GM10847 (cell line): ENCODE measurements around the gene SCARB1.
A peak's percentile ranks its signal among the peaks of the same experiment; 100 is the strongest.

Source experiments
- POLR2A ChIP-seq: IDR thresholded peaks from 2 replicates; pipeline ENCODE4 v1.6.1; 2011; ENCODE audit not compliant: insufficient read length; ENCODE audit errors: extremely low read depth

Gene SCARB1

GRCh38 chr12:124884587-124885438 is 21.1 kb upstream of the SCARB1 start:
- TF ChIP-seq POLR2A: no peak

GRCh38 chr12:124883263-124884130 is 19.8 kb upstream of the SCARB1 start:
- TF ChIP-seq POLR2A: no peak

GRCh38 chr12:124881123-124881522 is 17.5 kb upstream of the SCARB1 start:
- TF ChIP-seq POLR2A: no peak

- TF ChIP-seq POLR2A: no peak
These were observed 15.3 kb upstream of the SCARB1 start for GRCh38 chr12:124878795-124879516.

- TF ChIP-seq POLR2A: no peak
These were observed 13.8 kb upstream of the SCARB1 start for GRCh38 chr12:124877423-124877822.

GRCh38 chr12:124876171-124876570 is 12.5 kb upstream of the SCARB1 start:
- TF ChIP-seq POLR2A: no peak

- no peak for TF ChIP-seq POLR2A
These were observed 12.1 kb upstream of the SCARB1 start for GRCh38 chr12:124875803-124876132.

- TF ChIP-seq POLR2A: no peak
These were observed 11.5 kb upstream of the SCARB1 start for GRCh38 chr12:124874988-124875802.

- TF ChIP-seq POLR2A: no peak
These were observed 10.5 kb upstream of the SCARB1 start for GRCh38 chr12:124874188-124874587.

- TF ChIP-seq POLR2A: no peak
These were observed 8.5 kb upstream of the SCARB1 start for GRCh38 chr12:124872068-124872719.

- no peak for TF ChIP-seq POLR2A
These were observed 7.6 kb upstream of the SCARB1 start for GRCh38 chr12:124871297-124871696.

GRCh38 chr12:124870515-124870914 is 6.9 kb upstream of the SCARB1 start:
- no peak for TF ChIP-seq POLR2A

- peak; percentile 18 for TF ChIP-seq POLR2A
These were observed 5.5 kb upstream of the SCARB1 start for GRCh38 chr12:124869059-124869665.

- TF ChIP-seq POLR2A: no peak
These were observed 4.8 kb upstream of the SCARB1 start for GRCh38 chr12:124868252-124869058.
